Measurements from ENCODE around the gene ADGRF3.

- TF ChIP-seq CTCF (CRISPR knock-in tag; IDR thresholded peaks at IDR 0.05) (no peak), BHLHE40 (IDR thresholded peaks at IDR 0.05; ENCODE audit: low read length) (no peak), ZNF558 (CRISPR knock-in tag; IDR thresholded peaks at IDR 0.05; ENCODE audit: borderline replicate concordance) (no peak), ZMAT3 (CRISPR knock-in tag; conservative IDR thresholded peaks at IDR 0.05) (no peak; the same call in 1 of the 2 replicates), ZFP36L2 (CRISPR knock-in tag; IDR thresholded peaks at IDR 0.05) (no peak)
Observed at GRCh38 chr2:26344581-26345282, 1.9 kb downstream of the ADGRF3 start.
